ENCODE measurements around the gene GON7.

GON7 gene

GRCh38 chr14:93195316-93195999 lies 11.4 kb downstream of the GON7 start:
- no peak for TF ChIP-seq CTCF (IDR thresholded peaks at IDR 0.05)
- no peak for DNase-seq
- H3K27me3 ChIP-seq, result no peaks in the 10 kb centered on the region
- intact Hi-C loops (cut with DNase I; ENCODE audit: low total_unique reads), result no loop called here
- H3K9me3 ChIP-seq, result no peaks in the 10 kb centered on the region
- H3K36me3 ChIP-seq, result peaks cover 0 to 5% (median 0%) of the 10 kb centered on the region in 3 donors
- H3K4me3 ChIP-seq, result no peak overlapping the region
- H3K27ac ChIP-seq, result no peak overlapping the region
- no peaks in the 10 kb centered on the region for H3K4me1 ChIP-seq

- DNase-seq, result no peak
- Histone ChIP-seq H3K9me3 (no peaks in the 10 kb centered on the region), H3K27ac (no peak overlapping the region), H3K4me1 (peaks cover 0 to 32% (median 22%) of the 10 kb centered on the region in 4 donors), H3K4me3 (no peak overlapping the region), H3K27me3 (no peaks in the 10 kb centered on the region), H3K36me3 (peaks cover 4 to 23% (median 14%) of the 10 kb centered on the region in 3 donors)
- no peak for TF ChIP-seq CTCF (IDR thresholded peaks at IDR 0.05)
- intact Hi-C loops (cut with DNase I; ENCODE audit: low total_unique reads), result no loop called here
Observed at GRCh38 chr14:93186956-93187355, 19.9 kb downstream of the GON7 start.

- intact Hi-C loops (cut with DNase I; ENCODE audit: low total_unique reads), result no loop called here
- H3K27ac ChIP-seq, result peak overlapping the region in 1 of 2 donors; percentile 94
- no peaks in the 10 kb centered on the region for H3K27me3 ChIP-seq
- no peaks in the 10 kb centered on the region for H3K9me3 ChIP-seq
- H3K36me3 ChIP-seq, result peaks cover 4 to 28% (median 14%) of the 10 kb centered on the region in 3 donors
- H3K4me1 ChIP-seq, result peaks cover 0 to 32% (median 22%) of the 10 kb centered on the region in 4 donors
- no peak for DNase-seq
- no peak overlapping the region for H3K4me3 ChIP-seq
- TF ChIP-seq CTCF (IDR thresholded peaks at IDR 0.05), result no peak
Observed at GRCh38 chr14:93186466-93186865, 20.4 kb downstream of the GON7 start.

GRCh38 chr14:93185349-93185720 lies 21.5 kb downstream of the GON7 start:
- Histone ChIP-seq H3K4me1 (peaks cover 0 to 32% (median 22%) of the 10 kb centered on the region in 4 donors), H3K4me3 (peak overlapping the region; percentile 64 to 97), H3K27ac (peak overlapping the region; percentile 85 to 94), H3K9me3 (no peaks in the 10 kb centered on the region), H3K27me3 (no peaks in the 10 kb centered on the region), H3K36me3 (peaks cover 4 to 30% (median 14%) of the 10 kb centered on the region in 3 donors)
- TF ChIP-seq CTCF (IDR thresholded peaks at IDR 0.05), result no peak
- intact Hi-C loops (cut with DNase I; ENCODE audit: low total_unique reads), result no loop called here
- DNase-seq, result no peak

GRCh38 chr14:93184391-93185348 lies 22.2 kb downstream of the GON7 start, which contains the start of the genes LYSET and MOAP1:
Gene LYSET, plus strand, starts transcription at chr14:93185317. Its CDS starts 89 bp downstream, at chr14:93185406.
Gene MOAP1, minus strand, starts transcription at chr14:93184897. Its CDS starts 655 bp downstream, at chr14:93184242.
- Histone ChIP-seq H3K9me3 (no peaks in the 10 kb centered on the region), H3K27ac (peak within 1 kb of the TSS; percentile 85 to 94), H3K4me1 (peaks cover 0 to 32% (median 22%) of the 10 kb centered on the region in 4 donors), H3K27me3 (no peaks in the 10 kb centered on the region), H3K36me3 (peaks cover 4 to 30% (median 14%) of the 10 kb centered on the region in 3 donors), H3K4me3 (peak within 1 kb of the TSS; percentile 64 to 97)
- peak; percentile 80 to 94 for DNase-seq
- intact Hi-C loops (cut with DNase I; ENCODE audit: low total_unique reads), result no loop called here
- TF ChIP-seq CTCF (IDR thresholded peaks at IDR 0.05), result peak; percentile 10 to 30
